Fibroblast of lung (primary cell): Measurements from ENCODE around the gene GPRC5C. TPM values are rescaled to one million over a fixed set of nuclear protein-coding genes. Genes with fewer than 3 reads are reported as not detected.

ENCODE experiments used
- DNase-seq, 2 donors: peaks; one replicate each; pipeline versions ENCODE4 v3.0.0 to v3.0.0-alpha.2; 2010; ENCODE audit warnings: low read depth in 2 of 2
- H2AFZ ChIP-seq: 2 replicates; pipeline ENCODE4 v1.5.1; 2012; ENCODE audit warnings: low read length, control low read depth, inconsistent platforms
- H3K27ac ChIP-seq: 2 replicates; pipeline ENCODE4 v1.5.1; 2011; ENCODE audit warnings: low read length, control low read depth; ENCODE audit not compliant: insufficient read depth
- H3K27me3 ChIP-seq: 2 replicates; pipeline ENCODE4 v1.5.1; 2011; ENCODE audit warnings: mild to moderate bottlenecking, low read length; ENCODE audit not compliant: control insufficient read depth, insufficient read depth
- H3K36me3 ChIP-seq: 2 replicates; pipeline ENCODE4 v1.5.1; 2011; ENCODE audit warnings: low read length; ENCODE audit not compliant: control insufficient read depth, insufficient read depth
- H3K4me1 ChIP-seq: 2 replicates; pipeline ENCODE4 v1.5.1; 2011; ENCODE audit warnings: low read length; ENCODE audit not compliant: control insufficient read depth, insufficient read depth; ENCODE audit errors: extremely low read depth
- H3K4me2 ChIP-seq: 2 replicates; pipeline ENCODE4 v1.5.1; 2011; ENCODE audit warnings: low read length, control low read depth; ENCODE audit not compliant: insufficient read depth; ENCODE audit errors: extremely low read depth
- H3K4me3 ChIP-seq, 4 experiments: fragments of 200-600 bp in 1 of 4; sonication (generic) in 1 of 4; replicated peaks in 1 of 4; 2 replicates each; pipeline ENCODE4 v1.5.1; 2011 to 2016; ENCODE audit warnings: low read length in 4 of 4, low read depth in 3 of 4, mild to moderate bottlenecking in 3 of 4, control low read depth in 2 of 4, inconsistent platforms in 1 of 4, mixed read lengths in 1 of 4; ENCODE audit not compliant: insufficient read depth in 1 of 4; ENCODE audit errors: control extremely low read depth in 1 of 4
- H3K79me2 ChIP-seq: 2 replicates; pipeline ENCODE4 v1.5.1; 2012; ENCODE audit warnings: mild to moderate bottlenecking, low read length, inconsistent platforms; ENCODE audit not compliant: control insufficient read depth, insufficient read depth
- H3K9ac ChIP-seq: 2 replicates; pipeline ENCODE4 v1.5.1; 2011; ENCODE audit warnings: mild to moderate bottlenecking, low read length, control low read depth; ENCODE audit not compliant: insufficient read depth
- H3K9me3 ChIP-seq: 2 replicates; pipeline ENCODE4 v1.5.1; 2012; ENCODE audit warnings: low read depth, low read length; ENCODE audit not compliant: control insufficient read depth, insufficient read depth
- H4K20me1 ChIP-seq: 2 replicates; pipeline ENCODE4 v1.5.1; 2011; ENCODE audit warnings: low read length; ENCODE audit not compliant: control insufficient read depth, insufficient read depth; ENCODE audit errors: extremely low read depth
- CTCF ChIP-seq, 2 donors: IDR thresholded peaks in 1 of 2; conservative IDR thresholded peaks in 1 of 2; 1 replicate in 1 of 2; 2 replicates in 1 of 2; pipeline ENCODE4 v1.5.1; 2011 to 2012; ENCODE audit warnings: low read length in 2 of 2, control low read depth in 1 of 2, inconsistent platforms in 1 of 2, low read depth in 1 of 2, mild to moderate bottlenecking in 1 of 2
- EZH2 ChIP-seq: IDR thresholded peaks from 2 replicates; pipeline ENCODE4 v1.5.1; 2012; ENCODE audit warnings: low read length, control low read depth, mild to moderate bottlenecking; ENCODE audit errors: missing control alignments
- polyA plus RNA-seq, 2 donors: library from polyadenylated mRNA; depleted of rRNA in 1 of 2; stranded (reverse) in 1 of 2; unstranded in 1 of 2; fragments of >200 nt; gene quantifications; 2 replicates each; pipeline ENCODE4 v1.2.1, GENCODE V29; 2011 to 2012; ENCODE audit warnings: missing spikeins in 1 of 2
- total RNA-seq: library from RNA; depleted of rRNA; stranded (reverse); fragments of >200 nt; gene quantifications from 2 replicates; pipeline ENCODE4 v1.2.1, GENCODE V29; 2014

The GPRC5C gene
- total and polyA plus RNA-seq, 2 donors (not counting 1 experiment from before 2014, with no cell fraction given) = 0.11 to 1.5 TPM

- H3K4me3 ChIP-seq = no peak overlapping the region
- H3K4me2 ChIP-seq = no peak overlapping the region
- H3K9ac ChIP-seq = no peak overlapping the region
- H3K4me1 ChIP-seq = no peaks in the 10 kb centered on the region
- no peaks in the 10 kb centered on the region for H4K20me1 ChIP-seq
- H2AFZ ChIP-seq = no peak overlapping the region
- DNase-seq = no peak
- H3K27ac ChIP-seq = no peak overlapping the region
- H3K27me3 ChIP-seq = no peaks in the 10 kb centered on the region
- no peaks in the 10 kb centered on the region for H3K9me3 ChIP-seq
- no peaks in the 10 kb centered on the region for H3K79me2 ChIP-seq
- no peak for TF ChIP-seq EZH2
- TF ChIP-seq CTCF (conservative IDR thresholded peaks at IDR 0.05 in 1 of 2, IDR thresholded peaks at IDR 0.05 in 1 of 2; ENCODE audit: low read depth in 1 of 2, low read length in 2 of 2) = no peak
- no peaks in the 10 kb centered on the region for H3K36me3 ChIP-seq
These were observed 34.9 kb downstream of the GPRC5C start for GRCh38 chr17:74466828-74467184.

- Histone ChIP-seq H4K20me1 (no peaks in the 10 kb centered on the region), H3K9ac (no peak overlapping the region), H3K4me3 (no peak overlapping the region), H2AFZ (no peak overlapping the region), H3K27ac (no peak overlapping the region), H3K27me3 (no peaks in the 10 kb centered on the region), H3K79me2 (no peaks in the 10 kb centered on the region), H3K9me3 (no peaks in the 10 kb centered on the region), H3K4me1 (no peaks in the 10 kb centered on the region), H3K36me3 (no peaks in the 10 kb centered on the region), H3K4me2 (no peak overlapping the region)
- no peak for TF ChIP-seq CTCF (conservative IDR thresholded peaks at IDR 0.05 in 1 of 2, IDR thresholded peaks at IDR 0.05 in 1 of 2; ENCODE audit: low read depth in 1 of 2, low read length in 2 of 2)
- TF ChIP-seq EZH2 = no peak
- no peak for DNase-seq
These were observed 35.5 kb downstream of the GPRC5C start for GRCh38 chr17:74467221-74467951.

GRCh38 chr17:74471341-74471740 is 39.5 kb downstream of the GPRC5C start:
- Histone ChIP-seq H3K9me3 (no peaks in the 10 kb centered on the region), H4K20me1 (no peaks in the 10 kb centered on the region), H3K27me3 (no peaks in the 10 kb centered on the region), H3K4me2 (no peak overlapping the region), H3K36me3 (no peaks in the 10 kb centered on the region), H2AFZ (no peak overlapping the region), H3K4me1 (no peaks in the 10 kb centered on the region), H3K27ac (no peak overlapping the region), H3K79me2 (no peaks in the 10 kb centered on the region), H3K9ac (no peak overlapping the region), H3K4me3 (no peak overlapping the region)
- DNase-seq = no peak
- TF ChIP-seq CTCF (conservative IDR thresholded peaks at IDR 0.05 in 1 of 2, IDR thresholded peaks at IDR 0.05 in 1 of 2; ENCODE audit: low read depth in 1 of 2, low read length in 2 of 2) (no peak), EZH2 (no peak)
